C4-2B (cell line): Measurements from ENCODE around the gene KCNK7.

Source experiments
- H3K27ac ChIP-seq: fragments of 450-650 bp; 2 replicates; pipeline ENCODE4 v1.5.1; 2017
- CTCF ChIP-seq: fragments of 450-650 bp; conservative IDR thresholded peaks from 2 replicates; pipeline ENCODE4 v1.5.1; 2017; ENCODE audit warnings: mild to moderate bottlenecking
- ZFX ChIP-seq: fragments of 450-650 bp; IDR thresholded peaks from 2 replicates; pipeline ENCODE4 v1.6.1; 2017

KCNK7 gene

GRCh38 chr11:65634109-65634436 is 38.5 kb upstream of the KCNK7 start:
- no peak overlapping the region for H3K27ac ChIP-seq

GRCh38 chr11:65633390-65634108 is 37.9 kb upstream of the KCNK7 start:
- H3K27ac ChIP-seq: no peak overlapping the region
- TF ChIP-seq CTCF: no peak
- TF ChIP-seq ZFX: no peak

More at GRCh38 chr11:65634109-65634436, 38.5 kb upstream of the KCNK7 start:
- TF ChIP-seq CTCF (no peak), ZFX (no peak)

- TF ChIP-seq CTCF (no peak), ZFX (no peak)
- no peak overlapping the region for H3K27ac ChIP-seq
Measured at GRCh38 chr11:65630215-65630614, 34.6 kb upstream of the KCNK7 start.

- TF ChIP-seq CTCF (no peak), ZFX (no peak)
Measured at GRCh38 chr11:65629579-65629978, 34.0 kb upstream of the KCNK7 start.

GRCh38 chr11:65627202-65627601 is 31.6 kb upstream of the KCNK7 start:
- TF ChIP-seq ZFX: no peak
- no peak for TF ChIP-seq CTCF
- H3K27ac ChIP-seq: no peak overlapping the region

More at GRCh38 chr11:65629579-65629978, 34.0 kb upstream of the KCNK7 start:
- no peak overlapping the region for H3K27ac ChIP-seq

- H3K27ac ChIP-seq: no peak overlapping the region
- TF ChIP-seq ZFX (no peak), CTCF (no peak; the same call in 1 of the 2 replicates)
Measured at GRCh38 chr11:65625628-65626342, 30.2 kb upstream of the KCNK7 start.

GRCh38 chr11:65624931-65625627 is 29.5 kb upstream of the KCNK7 start:
- no peak overlapping the region for H3K27ac ChIP-seq
- no peak for TF ChIP-seq CTCF
- TF ChIP-seq ZFX: no peak
